Testis (tissue), 5 donors: ENCODE data around the gene CCT4. TPM values are rescaled to one million over a fixed set of nuclear protein-coding genes. Genes with fewer than 3 reads are reported as not detected.

Source experiments
- DNase-seq: peaks from one replicate; pipeline ENCODE4 v3.0.0-alpha.2; 2019
- H3K27ac ChIP-seq, 2 donors: fragments of 200-600 bp; sonication (generic); one replicate each; pipeline ENCODE4 v1.5.1; 2019
- H3K27me3 ChIP-seq: fragments of 200-600 bp; sonication (generic); one replicate; pipeline ENCODE4 v1.5.1; 2019
- H3K36me3 ChIP-seq: fragments of 200-600 bp; sonication (generic); one replicate; pipeline ENCODE4 v1.5.1; 2017; ENCODE audit warnings: low read depth; ENCODE audit errors: missing control alignments
- H3K4me1 ChIP-seq: fragments of 200-600 bp; sonication (generic); one replicate; pipeline ENCODE4 v1.5.1; 2019
- H3K4me3 ChIP-seq, 2 donors: fragments of 200-600 bp; sonication (generic); one replicate each; pipeline ENCODE4 v1.5.1; 2017 to 2019
- H3K9me3 ChIP-seq: fragments of 200-600 bp; sonication (generic); one replicate; pipeline ENCODE4 v1.5.1; 2017
- CTCF ChIP-seq, 3 experiments: fragments of 450-650 bp in 2 of 3; fragments of 200-600 bp in 1 of 3; sonication (generic) in 1 of 3; IDR thresholded peaks; one replicate each; pipeline ENCODE4 v1.5.1; 2016 to 2019; ENCODE audit warnings: antibody characterized with exemption in 3 of 3, mild to moderate bottlenecking in 2 of 3, moderate library complexity in 1 of 3
- POLR2A ChIP-seq: fragments of 450-650 bp; IDR thresholded peaks from one replicate; pipeline ENCODE4 v1.6.1; 2017; ENCODE audit warnings: antibody characterized with exemption, mild to moderate bottlenecking, moderate library complexity
- WGBS, 2 donors: methylation state at CpG; one replicate each; pipeline ENCODE4 v1.1.5; 2018; 5-methylcytosine and 5-hydroxymethylcytosine counted together
- intact Hi-C: fragments of 100-400 bp; cut with DNase I; formaldehyde crosslinking; loops from one replicate; pipeline ENCODE4 v1.15.1; 2023; ENCODE audit warnings: low total_unique reads
- long read RNA-seq, 2 donors: transcript quantifications; one replicate each; lab custom pipeline, GENCODE V29; 2026
- polyA plus RNA-seq: library from polyadenylated mRNA; stranded (reverse); fragments of 350-450 nt; fragmentation: Illumina TruSeq; extraction: RNeasy Lipid Tissue Mini Kit (QIAGEN cat#74804); gene quantifications from one replicate; pipeline ENCODE4 v1.2.3, GENCODE V29; 2014; ENCODE audit warnings: low read depth, low replicate concordance; ENCODE audit not compliant: insufficient read depth
- total RNA-seq, 2 donors: library from RNA; depleted of rRNA; stranded (reverse); fragments of >200 nt; gene quantifications; one replicate each; pipeline ENCODE4 v1.2.3, GENCODE V29; 2016

Gene CCT4
- total RNA-seq (10 to 100 TPM; 82.3 to 82.9 TPM), polyA plus RNA-seq (196 TPM)
- long read RNA-seq, donor 1, transcript CCT4-201 (14 exons, 2,520 nt): major isoform, 89 of 320 reads
- long read RNA-seq, donor 1, partial matches to known transcripts: 228 of 320 reads
- long read RNA-seq, donor 1, other reads (novel, unspliced or antisense): 0 of 320 reads
- long read RNA-seq, donor 2, transcript CCT4-202 (2 exons, 388 nt): minor isoform, 5 of 167 reads
- long read RNA-seq, donor 2, transcript CCT4-201 (14 exons, 2,520 nt): major isoform, 62 of 167 reads
- long read RNA-seq, donor 2, partial matches to known transcripts: 100 of 167 reads
- long read RNA-seq, donor 2, other reads (novel, unspliced or antisense): 0 of 167 reads

GRCh38 chr2:61888267-61889055 lies at the start of gene CCT4:
TSS of gene CCT4 (minus strand) at chr2:61888656. CDS start at chr2:61888507, 149 bp downstream.
- no peaks in the 10 kb centered on the region for H3K36me3 ChIP-seq
- H3K4me1 ChIP-seq: peaks cover 8% of the 10 kb centered on the region
- H3K4me3 ChIP-seq: peak within 1 kb of the TSS; percentile 76 to 89
- peak within 1 kb of the TSS; percentile 86 to 98 for H3K27ac ChIP-seq
- no peaks in the 10 kb centered on the region for H3K27me3 ChIP-seq
- TF ChIP-seq POLR2A: no peak
- peak in 2 of 3 experiments; percentile 6 to 14 for TF ChIP-seq CTCF (IDR thresholded peaks at IDR 0.05)
- DNase-seq: peak; percentile 91
- H3K9me3 ChIP-seq: no peaks in the 10 kb centered on the region
- intact Hi-C loops: no loop called here
- 2 to 3% methylated on average over 18 to 73 of the region's 74 CpGs for WGBS, 2 donors

- Histone ChIP-seq H3K27ac (peak overlapping the region in 1 of 2 donors; percentile 50), H3K36me3 (no peaks in the 10 kb centered on the region), H3K27me3 (no peaks in the 10 kb centered on the region), H3K4me1 (no peaks in the 10 kb centered on the region), H3K9me3 (no peaks in the 10 kb centered on the region), H3K4me3 (no peak overlapping the region)
- intact Hi-C loops: no loop called here
- DNase-seq: no peak
- TF ChIP-seq CTCF (IDR thresholded peaks at IDR 0.05) (no peak), POLR2A (no peak)
- 75 to 81% methylated on average over 5 of the region's 5 CpGs for WGBS, 2 donors
Measured at GRCh38 chr2:61937886-61938285, 49.4 kb upstream of the CCT4 start.

GRCh38 chr2:61937098-61937497 lies 48.6 kb upstream of the CCT4 start:
- Histone ChIP-seq H3K9me3 (no peaks in the 10 kb centered on the region), H3K4me3 (no peak overlapping the region), H3K27ac (no peak overlapping the region), H3K4me1 (no peaks in the 10 kb centered on the region), H3K27me3 (no peaks in the 10 kb centered on the region), H3K36me3 (no peaks in the 10 kb centered on the region)
- no peak for TF ChIP-seq CTCF (IDR thresholded peaks at IDR 0.05)
- intact Hi-C loops: no loop called here
- 89 to 96% methylated on average over 3 of the region's 3 CpGs for WGBS, 2 donors
- no peak for DNase-seq

GRCh38 chr2:61928826-61929461 lies 40.5 kb upstream of the CCT4 start:
- H3K36me3 ChIP-seq: no peaks in the 10 kb centered on the region
- intact Hi-C loops: loop anchor here (10.0 kb wide), 1 partner anchor 856 kb away; no protein-coding TSS in a partner anchor
- no peaks in the 10 kb centered on the region for H3K4me1 ChIP-seq
- 56 to 72% methylated on average over 5 of the region's 5 CpGs for WGBS, 2 donors
- H3K27me3 ChIP-seq: no peaks in the 10 kb centered on the region
- no peak overlapping the region for H3K4me3 ChIP-seq
- H3K9me3 ChIP-seq: no peaks in the 10 kb centered on the region
- DNase-seq: no peak
- TF ChIP-seq POLR2A (no peak), CTCF (IDR thresholded peaks at IDR 0.05) (no peak)
- peak overlapping the region; percentile 50 to 51 for H3K27ac ChIP-seq
